K562 (cell line): Measurements from ENCODE around the gene PAXIP1. TPM values are rescaled to one million over a fixed set of nuclear protein-coding genes. Genes with fewer than 3 reads are reported as not detected.

Experiments
- ATAC-seq: fragments of 200-7000 bp; cut with Tn5 transposase; 3 replicates; pipeline ENCODE4 v1.9.1; 2020; ENCODE audit warnings: moderate library complexity
- BruUV-seq: library from RNA; stranded (reverse); fragments of 400-500 nt; replicated peaks from 2 replicates; lab custom pipeline; 2021; lab: Mats Ljungman, UMichigan
- CTCF ChIA-PET: fragments of 300-600 bp; formaldehyde crosslinking; extraction: SDS; loops from one replicate; lab custom pipeline; 2021; ENCODE audit warnings: low intra/inter-chr PET ratio; lab: Yijun Ruan, JAX
- POLR2A ChIA-PET: fragments of 300-600, 350-650 bp; sonication (Branson Sonifier 250); formaldehyde crosslinking; extraction: SDS; loops from one replicate; lab custom pipeline; 2021; ENCODE audit warnings: antibody characterized with exemption, inconsistent platforms; lab: Yijun Ruan, JAX
- DNase-seq, 4 experiments: peaks; one replicate each; pipeline versions ENCODE4 v3.0.0 to v3.0.0-alpha.2; 2011 to 2018; ENCODE audit warnings: low spot score in 3 of 4, mixed read lengths in 3 of 4; ENCODE audit errors: extremely low read depth in 1 of 4
- FAIRE-seq: peaks from 2 replicates; lab custom pipeline; 2011; peaks lifted over from hg19 to GRCh38; lab: Jason Lieb, UNC
- H2AFZ ChIP-seq: 2 replicates; pipeline ENCODE4 v1.6.0; 2011; ENCODE audit warnings: low read depth, low read length, control low read depth, inconsistent platforms
- H3K27ac ChIP-seq: fragments of 200-600 bp; 3 replicates; pipeline ENCODE4 v1.8.0; 2011; ENCODE audit warnings: low read depth, mild to moderate bottlenecking, control low read depth, inconsistent platforms, low read length, moderate library complexity, mixed read lengths; ENCODE audit errors: extremely low read depth
- H3K27me3 ChIP-seq, 2 experiments: fragments of 300-600 bp in 1 of 2; 2 replicates in 1 of 2; 3 replicates in 1 of 2; pipeline versions ENCODE4 v1.6.0 to v1.8.0; 2011; ENCODE audit warnings: inconsistent platforms in 2 of 2, low read length in 2 of 2, mild to moderate bottlenecking in 1 of 2, mixed read lengths in 1 of 2, moderate library complexity in 1 of 2; ENCODE audit not compliant: control insufficient read depth in 2 of 2, insufficient read depth in 2 of 2
- H3K36me3 ChIP-seq: fragments of 300-600 bp; 3 replicates; pipeline ENCODE4 v1.8.0; 2011; ENCODE audit warnings: mild to moderate bottlenecking, low read length, inconsistent platforms; ENCODE audit not compliant: control insufficient read depth, insufficient read depth
- H3K4me1 ChIP-seq, 2 experiments: fragments of 200-600 bp in 1 of 2; replicated peaks in 1 of 2; 2 replicates in 1 of 2; 3 replicates in 1 of 2; pipeline versions ENCODE4 v1.5.1 to v1.8.0; 2011; ENCODE audit warnings: inconsistent platforms in 2 of 2, low read length in 2 of 2, mild to moderate bottlenecking in 1 of 2, mixed read lengths in 1 of 2, moderate library complexity in 1 of 2; ENCODE audit not compliant: control insufficient read depth in 2 of 2, insufficient read depth in 2 of 2
- H3K4me2 ChIP-seq: 2 replicates; pipeline ENCODE4 v1.6.1; 2011; ENCODE audit warnings: low read length, control low read depth, inconsistent platforms, mixed read lengths; ENCODE audit not compliant: insufficient read depth
- H3K4me3 ChIP-seq: fragments of 200-600 bp; sonication (generic), shearing (Covaris generic); 2 replicates; pipeline ENCODE4 v1.5.1; 2016; ENCODE audit warnings: control low read depth, inconsistent platforms
- H3K79me2 ChIP-seq: fragments of 200-600 bp; 3 replicates; pipeline ENCODE4 v1.8.0; 2011; ENCODE audit warnings: low read length, inconsistent platforms; ENCODE audit not compliant: control insufficient read depth, insufficient read depth
- H3K9ac ChIP-seq, 2 experiments: 2 replicates each; pipeline versions ENCODE4 v1.6.0 to v1.6.1; 2011; ENCODE audit warnings: low read depth in 2 of 2, low read length in 2 of 2, control low read depth in 1 of 2, inconsistent platforms in 1 of 2, mild to moderate bottlenecking in 1 of 2, mixed read lengths in 1 of 2; ENCODE audit not compliant: insufficient read depth in 1 of 2
- H3K9me1 ChIP-seq: one replicate; pipeline ENCODE4 v1.6.0; 2011; ENCODE audit warnings: inconsistent platforms, mild to moderate bottlenecking, low read length, moderate library complexity; ENCODE audit not compliant: control insufficient read depth, insufficient read depth
- H3K9me3 ChIP-seq: replicated peaks from 2 replicates; pipeline ENCODE4 v1.5.1; 2011; ENCODE audit warnings: low read depth, low read length, inconsistent platforms; ENCODE audit not compliant: control insufficient read depth, insufficient read depth
- H4K20me1 ChIP-seq: replicated peaks from 2 replicates; pipeline ENCODE4 v1.6.1; 2011; ENCODE audit warnings: low read length, inconsistent platforms, mixed read lengths; ENCODE audit not compliant: control insufficient read depth, insufficient read depth
- ATF3 ChIP-seq, 2 experiments: fragments of 450-650 bp in 1 of 2; sonication (generic) in 1 of 2; formaldehyde crosslinking in 1 of 2; IDR thresholded peaks in 1 of 2; conservative IDR thresholded peaks in 1 of 2; 2 replicates each; pipeline versions ENCODE4 v1.6.1 to v1.8.1; 2016 to 2023; ENCODE audit warnings: mild to moderate bottlenecking in 2 of 2, moderate library complexity in 2 of 2, inconsistent platforms in 1 of 2, missing genetic modification reagents in 1 of 2
- FIP1L1 ChIP-seq: fragments of 200-400 bp; formaldehyde crosslinking; IDR thresholded peaks from 2 replicates; pipeline ENCODE4 v1.6.1; 2018; ENCODE audit warnings: mild to moderate bottlenecking, low read depth, low read length; ENCODE audit not compliant: poor library complexity, severe bottlenecking
- HDAC2 ChIP-seq: fragments of 450-650 bp; IDR thresholded peaks from 2 replicates; pipeline ENCODE4 v1.6.1; 2016; ENCODE audit warnings: mild to moderate bottlenecking
- KDM2B ChIP-seq: fragments of 250-450 bp; sonication (Bioruptor Pico); IDR thresholded peaks from 2 replicates; pipeline ENCODE4 v1.8.0; 2021; ENCODE audit warnings: mild to moderate bottlenecking, moderate library complexity
- PYGO2 ChIP-seq: fragments of 450-650 bp; IDR thresholded peaks from 2 replicates; pipeline ENCODE4 v1.6.1; 2016; ENCODE audit warnings: mild to moderate bottlenecking, missing genetic modification characterization, moderate library complexity, missing compliant biosample characterization
- SRSF3 ChIP-seq: fragments of 200-400 bp; formaldehyde crosslinking; IDR thresholded peaks from 2 replicates; pipeline ENCODE4 v1.6.1; 2016; ENCODE audit warnings: mild to moderate bottlenecking, low read length, moderate library complexity; ENCODE audit not compliant: insufficient read depth
- ZBTB33 ChIP-seq: sonication (generic); formaldehyde crosslinking; IDR thresholded peaks from 2 replicates; pipeline ENCODE4 v1.8.1; 2023; ENCODE audit warnings: mild to moderate bottlenecking, missing genetic modification reagents
- ZNF217 ChIP-seq: sonication (generic); formaldehyde crosslinking; IDR thresholded peaks from 2 replicates; pipeline ENCODE4 v1.8.0; 2022; ENCODE audit warnings: mild to moderate bottlenecking, missing genetic modification reagents
- ZNF644 ChIP-seq: fragments of 200-800 bp; sonication (Bioruptor generic); IDR thresholded peaks from 2 replicates; pipeline ENCODE4 v1.6.1; 2016; ENCODE audit warnings: low read depth, missing genetic modification characterization, missing compliant biosample characterization
- WGBS: fragments of 100-300 bp; shearing (Covaris generic); methylation state at CpG from one replicate; pipeline ENCODE4 v1.1.6; 2016; ENCODE audit warnings: low coverage, mixed read lengths; ENCODE audit not compliant: insufficient coverage; ENCODE audit errors: missing lambda C conversion rate; 5-methylcytosine and 5-hydroxymethylcytosine counted together
- in situ Hi-C: fragments of 300-500 bp; cut with MboI; formaldehyde crosslinking; loops from 4 replicates; pipeline ENCODE4 v1.15.0; 2018; ENCODE audit warnings: inconsistent platforms, mixed read lengths
- intact Hi-C: fragments of 100-400 bp; cut with micrococcal nuclease; formaldehyde crosslinking; loops from 2 replicates; pipeline ENCODE4 v1.14.2; 2022
- polyA plus RNA-seq, 8 experiments: library from polyadenylated mRNA; depleted of rRNA in 4 of 8; stranded (reverse) in 5 of 8; unstranded in 3 of 8; fragments of >200 nt; fragmentation: Nextera tagmentation in 2 of 8; fragmentation: Illumina TruSeq in 1 of 8; extraction: Ambion mirVana in 2 of 8; extraction: Trizol in 1 of 8; gene quantifications; 2 replicates each; pipeline versions ENCODE4 v1.2.1 to v1.2.3, GENCODE V29; 2011 to 2014; ENCODE audit warnings: inconsistent platforms in 1 of 8, missing spikeins in 1 of 8
- total RNA-seq, 7 experiments: library from RNA; depleted of rRNA in 6 of 7; stranded (reverse); fragments of >200 nt in 6 of 7; fragmentation: Illumina TruSeq in 2 of 7; extraction: Trizol in 2 of 7; gene quantifications; 2 replicates each; pipeline versions ENCODE4 v1.2.1 to v1.2.3, GENCODE V29; 2011 to 2021; ENCODE audit warnings: low replicate concordance in 1 of 7
- TF ChIP-seq, protein P1 (sequence below): sonication (generic); formaldehyde crosslinking; IDR thresholded peaks from 2 replicates; pipeline ENCODE4 v1.8.1; 2022; ENCODE audit warnings: missing genetic modification reagents
- TF ChIP-seq, protein P2 (sequence below): sonication (generic); formaldehyde crosslinking; IDR thresholded peaks from 2 replicates; pipeline ENCODE4 v1.8.1; 2023; ENCODE audit warnings: mild to moderate bottlenecking, missing genetic modification reagents

Gene PAXIP1
- total and polyA plus RNA-seq, 9 of the 15 experiments (the other 6 are each of a cell fraction or from before 2014, with no cell fraction given), result 9.7 to 37.9 (median 28.4) TPM

GRCh38 chr7:155011086-155011485 is 8.2 kb upstream of the PAXIP1 start:
- Histone ChIP-seq H3K79me2 (no peaks in the 10 kb centered on the region), H3K9me1 (no peaks in the 10 kb centered on the region), H3K4me1 (no peaks in the 10 kb centered on the region), H3K9ac (no peak overlapping the region), H3K27me3 (peaks cover 25 to 44% of the 10 kb centered on the region in 2 experiments; a peak in 4 of 5 replicates), H4K20me1 (no peaks in the 10 kb centered on the region), H3K27ac (no peak overlapping the region), H3K9me3 (no peaks in the 10 kb centered on the region), H3K4me3 (no peak overlapping the region), H3K36me3 (peaks cover 5% of the 10 kb centered on the region; the same call in 1 of the 3 replicates), H3K4me2 (no peak overlapping the region), H2AFZ (no peak overlapping the region)
- no TSS peak for BruUV-seq
- ATAC-seq (no peak), DNase-seq (no peak), FAIRE-seq (no peak)
- in situ Hi-C loops (no loop called here), intact Hi-C loops (no loop called here)
- TF ChIP-seq, protein P1, sequence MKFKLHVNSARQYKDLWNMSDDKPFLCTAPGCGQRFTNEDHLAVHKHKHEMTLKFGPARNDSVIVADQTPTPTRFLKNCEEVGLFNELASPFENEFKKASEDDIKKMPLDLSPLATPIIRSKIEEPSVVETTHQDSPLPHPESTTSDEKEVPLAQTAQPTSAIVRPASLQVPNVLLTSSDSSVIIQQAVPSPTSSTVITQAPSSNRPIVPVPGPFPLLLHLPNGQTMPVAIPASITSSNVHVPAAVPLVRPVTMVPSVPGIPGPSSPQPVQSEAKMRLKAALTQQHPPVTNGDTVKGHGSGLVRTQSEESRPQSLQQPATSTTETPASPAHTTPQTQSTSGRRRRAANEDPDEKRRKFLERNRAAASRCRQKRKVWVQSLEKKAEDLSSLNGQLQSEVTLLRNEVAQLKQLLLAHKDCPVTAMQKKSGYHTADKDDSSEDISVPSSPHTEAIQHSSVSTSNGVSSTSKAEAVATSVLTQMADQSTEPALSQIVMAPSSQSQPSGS (CRISPR knock-in tag), result no peak
- TF ChIP-seq PYGO2 (tag) (no peak), SRSF3 (no peak), ATF3 (IDR thresholded peaks at IDR 0.05) (no peak), ATF3 (CRISPR knock-in tag; conservative IDR thresholded peaks at IDR 0.05) (no peak), HDAC2 (no peak), ZBTB33 (CRISPR knock-in tag) (no peak), ZNF644 (tag) (no peak), KDM2B (no peak), ZNF217 (CRISPR knock-in tag) (no peak), FIP1L1 (no peak)
- TF ChIP-seq, protein P2, sequence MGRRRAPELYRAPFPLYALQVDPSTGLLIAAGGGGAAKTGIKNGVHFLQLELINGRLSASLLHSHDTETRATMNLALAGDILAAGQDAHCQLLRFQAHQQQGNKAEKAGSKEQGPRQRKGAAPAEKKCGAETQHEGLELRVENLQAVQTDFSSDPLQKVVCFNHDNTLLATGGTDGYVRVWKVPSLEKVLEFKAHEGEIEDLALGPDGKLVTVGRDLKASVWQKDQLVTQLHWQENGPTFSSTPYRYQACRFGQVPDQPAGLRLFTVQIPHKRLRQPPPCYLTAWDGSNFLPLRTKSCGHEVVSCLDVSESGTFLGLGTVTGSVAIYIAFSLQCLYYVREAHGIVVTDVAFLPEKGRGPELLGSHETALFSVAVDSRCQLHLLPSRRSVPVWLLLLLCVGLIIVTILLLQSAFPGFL (CRISPR knock-in tag), result no peak
- POLR2A ChIA-PET, result interaction anchor here (0.9 to 1.1 kb wide), 4 partner anchors 10 to 31 kb away, joined by 3 to 7 read pairs (median 3); no protein-coding TSS in a partner anchor
- 5% methylated on average over 4 of the region's 4 CpGs for WGBS
- CTCF ChIA-PET, result no interaction called here
